GM21367 (cell line): ENCODE measurements around the gene FBXO44.

Experiments used
- ATAC-seq: cut with Tn5 transposase; IDR thresholded peaks from one replicate; pipeline ENCODE4 v1.9.1; 2021; ENCODE audit not compliant: unreplicated experiment

The FBXO44 gene

DNA sequence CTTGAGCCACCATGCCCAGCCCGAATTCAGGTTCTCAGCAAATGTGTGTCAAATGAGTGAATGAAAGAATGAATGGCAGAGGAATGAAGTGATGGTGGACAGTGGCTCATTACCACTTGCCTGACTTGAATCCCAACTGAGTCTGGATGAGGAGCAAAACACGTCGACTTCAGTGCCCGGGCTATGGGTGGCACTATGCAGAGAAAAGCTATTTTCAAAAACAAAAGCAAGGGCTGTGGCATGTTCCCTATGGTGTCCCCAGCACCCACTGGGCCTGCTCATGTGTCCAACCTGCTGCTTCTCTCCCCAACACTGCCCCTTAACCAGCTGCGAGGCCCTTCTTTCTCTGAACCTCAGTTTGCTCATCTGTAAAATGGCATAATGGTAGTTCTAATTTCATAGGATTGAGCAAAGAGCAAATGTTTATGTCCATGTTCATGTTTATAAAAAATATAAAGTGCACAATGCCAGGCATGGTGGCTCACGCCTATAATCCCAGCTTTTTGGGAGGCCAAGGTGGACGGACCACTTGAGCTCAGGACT is 30.6 kb downstream of the FBXO44 start:
- ATAC-seq = no peak

DNA sequence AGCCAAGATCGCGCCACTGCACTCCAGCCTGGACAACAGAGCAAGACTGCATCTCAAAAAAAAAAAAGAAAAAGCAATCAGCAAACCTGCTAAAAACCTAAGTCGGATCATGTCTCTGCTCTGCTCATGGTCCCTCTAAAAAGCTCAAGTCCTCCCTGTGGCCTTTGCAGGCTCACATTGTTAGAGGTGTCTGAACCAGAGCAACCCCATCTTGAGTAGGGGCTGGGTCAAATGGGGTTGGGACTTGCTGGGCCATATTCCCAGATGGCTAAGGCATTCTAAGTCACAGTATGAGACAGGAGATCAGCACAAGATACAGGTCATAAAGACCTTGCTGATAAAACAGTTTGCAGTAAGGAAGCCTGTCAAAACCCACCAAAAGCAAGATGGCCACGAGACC is 33.8 kb downstream of the FBXO44 start:
- no peak for ATAC-seq

DNA sequence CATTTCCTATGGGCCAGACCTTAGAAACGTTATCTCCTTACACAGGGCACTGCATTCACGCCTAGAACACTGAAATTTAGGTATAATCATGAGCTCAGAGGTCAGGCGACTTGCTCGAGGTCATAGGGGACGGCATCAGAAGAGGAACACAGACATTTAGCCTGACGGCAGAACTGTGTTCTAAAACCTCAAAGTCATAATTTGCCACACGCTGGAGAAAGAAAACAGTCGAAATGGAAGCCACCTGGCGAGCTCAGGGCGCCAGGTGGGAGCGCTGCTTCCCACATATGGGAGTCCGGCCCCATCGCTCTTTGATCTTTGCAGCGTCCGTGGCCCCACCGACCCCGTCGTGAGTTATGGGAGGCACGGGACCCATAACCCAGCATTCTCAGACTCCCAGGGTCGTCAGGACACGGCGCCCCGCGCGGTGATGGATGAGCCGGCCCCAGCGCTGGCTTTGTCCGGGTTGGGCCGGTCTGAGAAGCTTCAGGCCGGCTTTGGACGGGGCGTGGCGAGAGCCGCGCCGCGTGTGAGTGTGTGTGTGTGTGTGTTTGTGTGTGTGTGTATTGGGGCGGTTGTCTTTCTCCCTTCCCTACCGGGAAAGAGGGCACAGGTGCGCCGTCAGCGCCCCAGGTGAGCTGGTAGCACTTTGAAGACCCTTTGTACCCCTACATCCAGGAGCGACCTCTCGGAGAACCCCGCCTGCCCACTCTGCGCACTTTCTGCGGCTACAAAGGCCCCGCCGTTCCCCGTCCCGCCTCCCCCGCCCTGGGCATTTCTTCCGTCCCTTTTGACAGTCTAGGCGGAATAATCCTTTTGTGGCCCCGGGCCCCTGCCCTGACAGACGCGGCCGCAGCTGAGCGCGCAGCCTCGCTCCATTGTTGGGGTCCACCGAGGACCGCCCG is 36.0 kb downstream of the FBXO44 start:
- ATAC-seq = no peak

DNA sequence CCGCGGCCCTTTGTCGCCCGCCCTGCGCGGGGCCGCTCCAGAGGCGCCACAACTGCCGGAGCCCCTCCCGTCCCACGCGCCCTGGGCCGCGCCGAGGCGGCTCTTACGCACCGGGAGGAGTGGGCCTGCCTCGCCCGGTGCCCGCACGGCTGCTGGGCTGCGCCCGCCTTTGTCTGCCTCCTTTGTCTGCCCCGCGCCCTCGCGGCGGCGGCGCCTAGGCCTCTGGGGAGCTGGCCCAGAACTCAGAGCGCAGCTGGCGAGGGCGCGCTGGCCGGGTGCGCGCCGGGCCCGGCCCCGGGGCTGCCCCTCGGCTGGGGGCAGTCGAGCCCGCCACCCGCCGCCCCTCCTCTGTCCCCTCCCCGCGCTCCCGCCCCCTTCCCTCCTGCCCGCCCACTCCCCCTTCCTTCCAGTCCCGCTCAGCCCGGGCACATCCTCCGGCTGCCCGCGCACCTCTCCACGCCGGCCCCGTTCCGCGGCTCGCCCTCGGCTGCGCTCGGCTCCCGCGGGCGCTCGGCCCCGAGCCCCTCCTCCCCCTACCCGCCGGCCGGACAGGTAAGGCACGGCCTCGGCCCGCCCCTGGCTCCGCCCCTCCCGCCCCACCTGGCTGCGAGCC is 36.7 kb downstream of the FBXO44 start, which contains the start of gene DRAXIN:
Gene DRAXIN, plus strand, starts transcription at position 409 of the 613 bp plus-strand sequence. CDS start 14,549 bp downstream, outside the sequence.
- ATAC-seq = no peak

DNA sequence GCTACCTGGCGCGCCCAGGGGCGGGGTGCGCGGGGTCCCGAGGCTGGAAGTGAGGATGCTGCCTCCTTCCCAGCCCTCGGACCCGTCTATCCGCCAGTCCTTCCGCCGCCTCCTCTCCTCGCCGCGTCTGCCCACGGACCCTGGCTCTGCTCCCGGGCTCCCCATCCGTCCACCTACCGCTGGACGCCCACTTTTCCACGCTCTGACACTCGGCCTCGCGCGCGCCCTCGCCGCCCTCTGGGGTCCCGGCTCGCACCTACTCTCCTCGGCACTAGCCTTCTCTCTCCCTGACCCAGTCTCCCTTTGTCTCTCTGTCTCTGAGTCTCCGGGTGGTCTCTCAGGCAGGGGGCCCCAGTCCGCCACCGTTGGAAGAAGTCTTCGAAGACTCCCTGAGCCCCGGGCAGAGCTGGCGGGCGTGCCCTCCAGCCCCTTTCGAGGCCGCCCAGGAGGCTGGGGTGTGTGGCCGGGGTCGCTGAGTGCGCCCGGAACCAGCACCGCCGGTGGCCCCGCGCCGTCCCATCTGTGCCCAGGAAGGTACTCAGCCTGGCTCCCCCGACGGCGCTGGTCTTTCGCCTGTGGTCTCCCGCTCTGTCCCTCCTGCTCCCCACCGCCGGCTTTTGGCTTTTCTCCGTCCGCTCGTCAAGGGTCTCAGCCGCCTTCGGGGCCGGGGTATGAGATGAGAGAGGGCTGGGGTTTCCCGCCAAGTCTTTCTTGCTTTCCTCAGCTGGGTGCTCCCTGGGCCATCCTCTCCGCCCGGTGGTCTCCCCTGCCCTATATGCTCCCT is 37.4 kb downstream of the FBXO44 start:
- ATAC-seq = no peak

DNA sequence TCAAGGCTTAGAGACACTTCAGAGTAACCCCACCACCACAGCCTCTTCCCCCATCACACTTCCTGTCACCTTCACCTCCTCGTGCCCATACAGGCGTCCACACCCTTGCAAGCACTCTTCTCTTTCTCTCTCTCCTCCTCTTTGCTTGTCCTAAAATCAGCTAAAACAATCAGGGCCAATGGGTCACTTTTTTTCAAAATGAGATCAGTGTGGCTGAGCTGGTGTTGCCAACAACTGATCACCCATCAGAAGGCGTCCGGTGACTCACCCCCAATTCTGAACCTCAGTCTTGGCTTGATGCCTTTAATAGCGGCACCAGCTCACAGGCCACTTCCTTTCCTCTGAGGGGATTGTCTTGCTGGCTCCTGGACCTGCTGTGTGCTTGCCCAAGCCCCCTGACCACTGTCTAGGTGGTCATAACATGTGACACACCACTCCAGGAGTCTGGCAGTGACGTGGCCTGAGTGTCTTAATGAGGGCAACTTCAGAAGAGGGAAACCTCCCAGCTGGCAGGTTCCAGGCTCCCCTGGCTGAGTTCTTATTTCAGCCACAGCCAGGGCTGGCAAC is 38.4 kb downstream of the FBXO44 start:
- ATAC-seq = no peak

DNA sequence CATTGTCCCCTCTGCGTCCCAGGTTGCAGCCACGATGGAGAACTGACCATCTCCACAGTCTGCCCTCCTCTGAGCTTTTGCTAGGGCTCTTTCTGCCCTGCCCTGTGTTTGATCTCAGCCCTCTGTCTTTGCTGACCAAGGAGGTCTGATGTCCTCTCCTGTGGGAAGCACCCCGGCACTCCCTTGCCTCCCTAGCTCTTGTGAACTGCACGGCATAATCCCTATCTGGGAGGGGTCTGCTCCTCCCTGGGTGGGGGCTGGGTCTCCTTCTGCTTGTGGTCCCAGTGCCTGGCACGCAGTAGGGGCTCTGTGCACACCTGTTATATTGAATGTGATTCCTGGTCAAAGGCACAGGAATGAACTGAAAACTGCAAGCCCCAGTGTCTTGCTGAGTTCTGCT is 39.2 kb downstream of the FBXO44 start:
- ATAC-seq = no peak

DNA sequence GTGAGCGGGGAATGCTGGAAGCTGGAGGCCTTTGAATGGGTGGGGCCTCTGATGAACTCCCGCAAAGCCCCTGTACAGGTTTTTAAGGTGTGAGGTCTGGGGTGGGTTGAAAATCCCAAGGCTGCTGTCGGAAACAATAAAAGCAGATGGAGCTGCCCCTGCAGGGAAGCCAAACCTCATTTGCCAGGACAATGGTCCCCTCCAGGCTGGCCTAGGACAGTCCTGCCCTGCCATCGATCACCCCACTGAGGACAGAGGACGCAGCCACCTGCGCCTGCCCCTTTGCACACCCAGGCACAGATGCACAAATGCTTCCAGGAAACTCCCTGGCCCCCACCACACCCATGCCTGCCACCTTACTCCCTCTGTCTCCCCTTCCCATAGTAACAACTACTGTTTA is 41.2 kb downstream of the FBXO44 start:
- ATAC-seq = no peak

DNA sequence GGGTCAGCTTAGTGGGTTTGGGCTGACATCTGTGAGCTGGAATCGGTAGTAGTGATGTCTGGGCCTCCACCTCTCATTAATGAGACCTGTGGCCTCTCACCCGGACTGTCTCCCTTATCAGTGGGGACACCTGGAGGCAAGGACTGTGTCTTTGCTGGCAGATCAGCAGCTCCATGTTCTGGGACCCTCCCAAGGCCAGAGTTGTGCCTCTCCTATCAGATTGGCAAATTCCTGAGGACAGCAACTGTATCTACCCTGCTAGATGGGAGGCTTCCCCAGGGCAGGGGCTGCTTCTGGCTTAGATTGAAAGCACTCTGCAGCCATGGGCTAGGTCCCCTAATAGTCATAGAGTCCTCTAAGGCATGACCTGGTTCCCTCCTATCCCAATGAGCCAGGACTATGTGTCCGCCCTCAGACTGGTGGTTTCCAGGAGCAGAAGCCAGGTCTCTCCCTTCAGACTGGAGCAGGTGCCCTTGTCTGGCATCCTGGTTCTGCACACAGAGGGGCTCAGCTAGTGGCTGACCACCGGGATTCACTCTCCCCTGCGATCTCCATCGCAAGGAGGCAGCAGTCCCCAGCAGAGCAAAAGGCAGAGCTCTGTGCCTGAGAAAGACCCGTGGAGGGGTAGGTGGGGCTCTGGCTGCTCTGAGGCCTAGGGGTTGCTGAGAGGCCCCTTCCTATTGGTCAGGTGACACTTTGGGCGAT is 42.7 kb downstream of the FBXO44 start:
- ATAC-seq = no peak

DNA sequence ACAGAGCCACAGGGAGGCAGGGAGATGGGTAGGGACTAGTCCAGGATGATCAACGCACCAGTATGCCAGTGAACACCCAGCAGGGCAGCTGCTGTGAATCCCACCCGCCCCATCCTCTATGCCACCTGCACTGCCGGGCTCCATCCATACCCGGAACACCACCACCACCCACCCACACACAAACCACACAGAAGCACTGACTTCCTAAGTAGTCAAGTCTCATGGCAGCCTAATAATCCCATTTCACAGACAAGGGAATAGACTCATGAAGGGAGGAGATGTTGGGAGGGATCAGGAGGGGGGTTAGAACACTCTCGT is 43.2 kb downstream of the FBXO44 start:
- no peak for ATAC-seq

DNA sequence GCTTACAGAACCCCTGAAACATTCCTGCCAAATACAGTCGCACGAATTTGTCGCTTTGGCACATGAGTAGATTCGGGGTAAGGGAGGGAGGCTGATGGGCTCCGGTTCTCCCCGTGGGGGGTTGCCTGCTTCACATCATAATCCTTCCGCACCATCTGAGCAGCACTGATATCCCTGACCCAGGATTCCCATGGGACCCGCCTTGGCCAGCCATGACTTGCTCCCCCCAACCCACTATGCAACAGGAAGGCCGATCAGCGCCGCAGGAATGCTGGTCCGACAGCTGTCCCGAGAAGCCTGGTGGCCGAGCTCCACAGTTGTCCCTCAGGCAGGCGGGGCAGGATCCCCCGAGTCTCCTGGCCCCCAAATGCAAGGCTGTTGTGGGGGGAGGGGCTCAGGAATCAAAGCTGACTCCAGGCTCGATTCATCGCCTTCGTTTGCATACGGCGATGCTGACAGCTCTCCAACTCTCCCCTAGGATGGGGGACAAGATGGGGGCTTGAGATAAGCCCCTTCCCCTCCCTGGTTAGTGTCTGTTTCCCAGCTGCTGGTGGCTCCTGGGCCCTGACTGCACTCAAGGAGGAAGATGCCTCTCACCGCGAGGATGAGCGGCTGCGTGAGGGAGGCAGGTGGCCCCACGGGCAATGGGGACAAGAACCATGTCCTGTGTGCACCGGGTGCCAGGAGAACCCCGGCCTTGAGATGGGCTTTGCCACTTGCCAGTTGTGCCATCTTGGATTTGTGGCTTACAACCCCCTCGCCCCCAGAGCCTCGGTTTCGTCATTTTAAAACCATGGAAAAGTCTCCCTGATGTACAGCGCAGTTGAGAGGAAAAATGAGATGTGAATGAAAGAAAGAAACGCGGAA is 46.2 kb downstream of the FBXO44 start:
- ATAC-seq = no peak

DNA sequence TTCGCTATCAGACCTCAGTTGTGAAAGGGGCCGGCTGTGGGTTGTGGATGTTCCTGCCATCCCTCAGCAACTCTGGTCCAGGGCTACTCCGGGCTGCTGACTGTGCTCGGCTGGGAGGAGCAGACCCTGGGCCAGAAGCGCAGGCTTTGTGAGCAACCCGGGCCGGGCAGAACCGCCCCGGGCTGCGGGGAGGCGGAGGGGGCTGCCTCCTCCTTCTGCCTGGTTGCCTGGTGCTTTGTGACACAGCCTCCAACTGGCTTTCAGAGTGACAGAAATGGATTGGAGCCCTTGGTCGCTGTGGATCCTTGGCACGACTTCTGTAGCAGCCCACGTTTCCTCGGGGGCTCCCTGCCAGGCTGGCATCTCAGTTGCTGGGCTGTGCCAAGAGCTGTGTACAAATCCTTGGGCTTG is 46.9 kb downstream of the FBXO44 start:
- no peak for ATAC-seq

DNA sequence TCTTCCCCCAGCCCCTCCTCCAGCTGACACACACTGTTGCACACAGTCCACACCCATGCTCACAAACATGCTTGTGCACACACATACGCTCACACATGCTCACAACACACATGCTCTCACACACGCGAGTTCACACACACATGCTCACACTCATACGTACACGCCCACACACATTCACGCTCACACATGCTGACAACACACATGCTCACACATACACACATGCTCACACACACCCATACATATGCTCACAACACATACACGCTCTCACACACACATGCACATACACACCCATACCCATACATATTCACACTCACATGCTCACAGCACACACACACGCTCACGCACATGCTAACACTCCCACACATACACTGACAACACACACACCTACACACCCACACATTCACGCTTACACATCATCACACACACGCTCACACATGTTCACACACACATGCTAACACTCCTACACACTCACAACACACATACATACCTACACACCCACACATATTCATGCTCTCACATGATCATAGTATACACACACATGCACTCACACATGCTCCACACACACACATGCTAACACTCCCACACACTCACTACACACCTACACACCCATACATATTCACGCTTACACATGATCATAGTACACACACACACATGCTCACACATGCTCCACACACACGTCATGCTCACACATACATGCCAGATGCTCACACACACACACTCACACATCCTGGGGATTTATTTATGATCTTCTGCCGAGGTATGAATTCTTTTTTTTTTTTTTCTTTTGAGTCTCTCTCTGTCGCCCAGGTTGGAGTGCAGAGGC is 47.5 kb downstream of the FBXO44 start:
- ATAC-seq = no peak

DNA sequence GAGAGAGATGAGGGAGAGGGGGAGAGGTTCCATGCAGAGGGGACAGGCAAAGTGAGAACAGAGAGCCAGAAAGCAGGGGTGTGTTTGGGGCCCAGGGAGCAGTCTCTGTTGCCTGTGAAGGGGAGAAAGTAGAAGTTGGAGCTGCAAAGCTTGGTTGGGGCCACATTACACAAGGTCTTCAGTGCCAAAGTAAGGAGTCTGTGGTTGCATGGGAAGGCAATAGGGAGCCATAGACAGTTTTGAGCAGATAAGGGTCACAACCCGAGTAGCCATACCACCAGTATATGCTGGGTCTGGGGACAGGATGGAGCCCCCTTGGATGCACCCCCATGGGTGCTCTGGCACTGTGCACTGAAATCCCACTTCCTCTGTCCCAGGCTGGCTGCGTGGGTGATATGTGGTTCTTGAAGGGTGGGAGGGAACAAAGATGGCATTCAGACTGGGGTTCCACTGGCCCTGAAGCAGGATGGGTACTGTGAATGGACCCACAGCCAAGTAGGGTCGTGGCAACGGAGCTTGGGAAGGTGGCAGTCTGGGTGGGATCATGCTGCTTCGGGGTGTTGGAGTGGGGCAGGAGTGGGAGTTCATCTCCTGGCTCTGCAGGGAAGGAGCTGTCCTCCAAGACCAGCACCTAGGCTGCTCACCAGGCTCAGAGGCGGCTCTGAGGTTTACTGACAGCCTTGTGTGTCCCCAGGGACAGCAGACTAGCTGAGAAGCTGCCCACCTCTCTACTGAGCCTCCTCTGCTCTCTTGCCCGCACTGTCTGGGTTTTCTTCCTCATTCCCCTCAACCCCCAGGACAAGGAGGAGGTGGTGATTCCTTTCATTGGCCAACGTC is 48.9 kb downstream of the FBXO44 start:
- ATAC-seq = no peak

DNA sequence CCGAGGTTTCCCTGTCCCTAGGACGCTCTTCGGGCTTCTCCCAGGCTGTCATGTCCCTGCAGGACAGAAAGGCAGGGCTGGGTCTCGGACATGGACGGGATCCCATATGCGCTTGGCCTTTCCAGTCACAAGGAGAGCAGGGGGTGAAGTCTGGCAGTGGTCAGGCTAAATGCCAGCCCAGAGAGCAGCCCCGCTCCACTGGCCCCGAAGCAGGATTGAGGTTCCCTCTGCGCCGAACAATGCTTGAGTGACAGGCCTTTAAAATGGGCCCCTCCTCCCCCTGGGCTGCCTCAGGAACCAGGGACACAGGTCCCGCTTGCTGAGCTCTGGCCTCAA is 49.5 kb downstream of the FBXO44 start:
- no peak for ATAC-seq

DNA sequence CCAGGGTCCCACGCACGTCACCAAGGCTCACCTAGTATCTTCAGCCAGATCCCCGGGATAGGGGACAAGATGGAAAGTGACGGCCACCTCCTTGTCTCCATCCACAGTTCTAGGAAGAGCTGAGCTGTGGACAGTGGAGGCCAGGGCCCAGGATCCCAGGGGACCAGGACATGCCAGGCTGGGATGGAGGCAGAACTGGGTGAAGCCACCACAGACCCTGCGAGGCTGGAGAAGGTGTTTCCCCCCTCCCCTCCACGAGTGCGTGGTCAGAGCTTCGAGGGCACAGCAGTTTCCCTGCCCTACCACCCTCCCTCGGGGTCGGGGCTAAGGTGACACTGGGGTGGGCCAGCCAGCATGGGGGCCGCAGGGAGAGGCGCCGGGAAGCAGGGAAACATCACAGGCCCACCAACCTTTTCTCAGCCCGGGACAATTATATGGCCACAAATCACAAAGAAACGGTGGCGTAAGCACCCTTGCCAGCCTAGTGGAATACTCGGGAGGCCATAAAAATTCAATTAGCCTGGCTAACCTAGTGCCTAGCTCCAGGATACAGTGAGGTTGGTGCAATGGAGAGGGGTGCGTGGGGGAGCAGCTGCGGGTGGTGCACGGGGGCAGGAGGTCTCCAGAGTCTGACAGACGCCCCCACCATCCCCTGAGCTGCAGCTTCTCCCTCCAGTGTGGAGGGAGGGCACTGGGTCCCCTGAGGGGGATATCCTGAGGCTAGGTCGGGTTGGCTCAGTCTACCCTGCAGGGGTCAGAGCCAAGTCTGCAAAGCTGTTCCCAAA is 50.2 kb downstream of the FBXO44 start:
- no peak for ATAC-seq

DNA sequence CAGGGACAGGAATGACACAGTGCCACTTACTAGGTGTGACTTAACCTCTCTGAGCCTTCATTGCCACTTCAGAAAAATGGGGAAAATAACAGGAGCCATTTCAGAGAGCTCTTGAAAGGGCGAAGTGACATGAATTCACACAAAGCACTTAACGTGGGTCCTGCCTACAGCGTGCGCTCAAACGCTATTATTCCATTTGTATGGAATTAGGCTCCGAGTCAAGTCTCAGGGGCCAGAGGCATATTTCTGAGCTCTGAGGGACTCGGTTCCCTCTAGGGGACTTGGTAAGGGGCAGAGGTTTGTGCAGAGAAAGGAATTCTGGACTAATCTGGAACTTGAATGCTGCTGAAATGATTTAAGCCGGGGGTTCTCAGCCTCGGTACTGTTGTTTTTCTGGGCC is 50.9 kb downstream of the FBXO44 start:
- ATAC-seq = no peak
